NT2/D1 (cell line): Measurements from ENCODE around the gene SPCS2.

ENCODE experiments used
- DNase-seq: peaks from one replicate; pipeline ENCODE4 v3.0.0-alpha.2; 2011; ENCODE audit warnings: low read depth, low spot score
- H3K27me3 ChIP-seq: 2 replicates; pipeline ENCODE4 v1.6.0; 2011; ENCODE audit warnings: mild to moderate bottlenecking; ENCODE audit not compliant: insufficient read length, insufficient read depth
- H3K36me3 ChIP-seq: 2 replicates; pipeline ENCODE4 v1.6.1; 2011; ENCODE audit warnings: mild to moderate bottlenecking, low read length, mixed read lengths; ENCODE audit not compliant: insufficient read depth, insufficient read length
- H3K4me1 ChIP-seq: 2 replicates; pipeline ENCODE4 v1.5.1; 2011; ENCODE audit not compliant: insufficient read depth, insufficient read length
- H3K4me3 ChIP-seq: 2 replicates; pipeline ENCODE4 v1.5.1; 2011; ENCODE audit warnings: low read depth; ENCODE audit not compliant: insufficient read length
- H3K9ac ChIP-seq: 2 replicates; pipeline ENCODE4 v1.6.0; 2011; ENCODE audit warnings: low read depth; ENCODE audit not compliant: insufficient read length
- H3K9me3 ChIP-seq: 2 replicates; pipeline ENCODE4 v1.5.1; 2011; ENCODE audit warnings: mild to moderate bottlenecking, low read length; ENCODE audit not compliant: insufficient read depth
- SUZ12 ChIP-seq: IDR thresholded peaks from 2 replicates; pipeline ENCODE4 v1.6.1; 2011; ENCODE audit not compliant: insufficient read length, insufficient read depth; ENCODE audit errors: extremely low read depth
- YY1 ChIP-seq: IDR thresholded peaks from 2 replicates; pipeline ENCODE4 v1.6.1; 2011; ENCODE audit not compliant: insufficient read length, insufficient read depth
- ZNF274 ChIP-seq: IDR thresholded peaks from 2 replicates; pipeline ENCODE4 v1.6.1; 2011; ENCODE audit warnings: mild to moderate bottlenecking, low read depth, low read length

Gene SPCS2

GRCh38 chr11:75022759-75023396 is 73.8 kb downstream of the SPCS2 start:
- H3K9me3 ChIP-seq, result peaks cover 27% of the 10 kb centered on the region; the same call in 1 of the 2 replicates
- no peak overlapping the region for H3K4me3 ChIP-seq
- no peaks in the 10 kb centered on the region for H3K4me1 ChIP-seq
- DNase-seq, result peak; percentile 87
- no peaks in the 10 kb centered on the region for H3K27me3 ChIP-seq
- TF ChIP-seq ZNF274 (no peak), SUZ12 (no peak), YY1 (no peak)
- H3K36me3 ChIP-seq, result no peaks in the 10 kb centered on the region
- H3K9ac ChIP-seq, result no peak overlapping the region

GRCh38 chr11:75023446-75024067 is 74.5 kb downstream of the SPCS2 start:
- no peak for DNase-seq
- no peak for TF ChIP-seq SUZ12
- TF ChIP-seq ZNF274, result no peak
- no peak for TF ChIP-seq YY1
- H3K9ac ChIP-seq, result no peak overlapping the region

GRCh38 chr11:75024068-75024449 is 75.0 kb downstream of the SPCS2 start:
- TF ChIP-seq YY1 (no peak), ZNF274 (no peak), SUZ12 (no peak)
- Histone ChIP-seq H3K27me3 (no peaks in the 10 kb centered on the region), H3K36me3 (no peaks in the 10 kb centered on the region), H3K4me3 (no peak overlapping the region), H3K9me3 (peaks cover 21% of the 10 kb centered on the region; the same call in 1 of the 2 replicates), H3K9ac (no peak overlapping the region), H3K4me1 (no peaks in the 10 kb centered on the region)
- no peak for DNase-seq

More at GRCh38 chr11:75023446-75024067, 74.5 kb downstream of the SPCS2 start:
- Histone ChIP-seq H3K9me3 (peaks cover 21% of the 10 kb centered on the region; the same call in 1 of the 2 replicates), H3K36me3 (no peaks in the 10 kb centered on the region), H3K4me3 (no peak overlapping the region), H3K27me3 (no peaks in the 10 kb centered on the region), H3K4me1 (no peaks in the 10 kb centered on the region)

GRCh38 chr11:75024764-75025211 is 75.7 kb downstream of the SPCS2 start:
- H3K36me3 ChIP-seq, result no peaks in the 10 kb centered on the region
- peaks cover 14% of the 10 kb centered on the region; the same call in 1 of the 2 replicates for H3K9me3 ChIP-seq
- H3K4me3 ChIP-seq, result no peak overlapping the region
- H3K9ac ChIP-seq, result no peak overlapping the region
- no peaks in the 10 kb centered on the region for H3K27me3 ChIP-seq
- H3K4me1 ChIP-seq, result no peaks in the 10 kb centered on the region
- TF ChIP-seq SUZ12, result no peak
- no peak for TF ChIP-seq ZNF274
- TF ChIP-seq YY1, result no peak
- no peak for DNase-seq

- no peak for TF ChIP-seq ZNF274
- TF ChIP-seq SUZ12, result no peak
- TF ChIP-seq YY1, result no peak
- Histone ChIP-seq H3K9me3 (0 out of 2 replicates have a peak, but pooled peaks cover 6% of the 10 kb centered on the region), H3K4me1 (no peaks in the 10 kb centered on the region), H3K36me3 (no peaks in the 10 kb centered on the region), H3K4me3 (no peak overlapping the region), H3K27me3 (no peaks in the 10 kb centered on the region), H3K9ac (no peak overlapping the region)
- no peak for DNase-seq
Observed at GRCh38 chr11:75025561-75025960, 76.5 kb downstream of the SPCS2 start.

- no peak overlapping the region for H3K4me3 ChIP-seq
- H3K36me3 ChIP-seq, result no peaks in the 10 kb centered on the region
- no peak overlapping the region for H3K9ac ChIP-seq
- DNase-seq, result no peak
- H3K4me1 ChIP-seq, result no peaks in the 10 kb centered on the region
- no peaks in the 10 kb centered on the region for H3K27me3 ChIP-seq
- H3K9me3 ChIP-seq, result no peaks in the 10 kb centered on the region
- TF ChIP-seq YY1 (no peak), SUZ12 (no peak), ZNF274 (no peak)
Observed at GRCh38 chr11:75028321-75028720, 79.3 kb downstream of the SPCS2 start.
